ENCODE results near the gene DCBLD1.

GRCh38 chr6:117449549-117450439 lies 32.7 kb upstream of the DCBLD1 start:
- TF ChIP-seq MAZ (CRISPR knock-in tag; conservative IDR thresholded peaks at IDR 0.05 in 1 of 2, IDR thresholded peaks at IDR 0.05 in 1 of 2) (no peak), CHD4 (IDR thresholded peaks at IDR 0.05; ENCODE audit: insufficient read depth, insufficient replicate concordance, low read depth, low read length, poor library complexity, severe bottlenecking) (no peak), BRCA1 (IDR thresholded peaks at IDR 0.05) (no peak), BRCA1 (CRISPR knock-in tag; IDR thresholded peaks at IDR 0.05) (no peak), POLR2AphosphoS5 (IDR thresholded peaks at IDR 0.05; ENCODE audit: control insufficient read depth, insufficient read depth, low read depth, low read length) (no peak), ZBTB11 (CRISPR knock-in tag; IDR thresholded peaks at IDR 0.05) (no peak), EP300 (IDR thresholded peaks at IDR 0.05; ENCODE audit: low read length) (no peak), TCF7L2 (IDR thresholded peaks at IDR 0.05; ENCODE audit: low read depth, low read length) (no peak), USF2 (CRISPR knock-in tag; IDR thresholded peaks at IDR 0.05) (no peak), POLR2A (conservative IDR thresholded peaks at IDR 0.05) (no peak), HDGF (IDR thresholded peaks at IDR 0.05) (no peak), RAD21 (CRISPR knock-in tag; conservative IDR thresholded peaks at IDR 0.05 in 1 of 2, IDR thresholded peaks at IDR 0.05 in 1 of 2) (peak; percentile 67 to 77), ZNF764 (CRISPR knock-in tag; IDR thresholded peaks at IDR 0.05; ENCODE audit: low read depth) (no peak), RFX5 (IDR thresholded peaks at IDR 0.05; ENCODE audit: low read depth, low read length) (no peak), NFE2 (IDR thresholded peaks at IDR 0.05; ENCODE audit: low read depth) (no peak)
